ENCODE measurements around the gene NPAP1. TPM values are rescaled to one million over a fixed set of nuclear protein-coding genes. Genes with fewer than 3 reads are reported as not detected.
A peak's percentile ranks its signal among the peaks of the same experiment; 100 is the strongest.

Gene NPAP1
- total RNA-seq, 1 experiment from 2014 or later: 0.07 TPM

DNA sequence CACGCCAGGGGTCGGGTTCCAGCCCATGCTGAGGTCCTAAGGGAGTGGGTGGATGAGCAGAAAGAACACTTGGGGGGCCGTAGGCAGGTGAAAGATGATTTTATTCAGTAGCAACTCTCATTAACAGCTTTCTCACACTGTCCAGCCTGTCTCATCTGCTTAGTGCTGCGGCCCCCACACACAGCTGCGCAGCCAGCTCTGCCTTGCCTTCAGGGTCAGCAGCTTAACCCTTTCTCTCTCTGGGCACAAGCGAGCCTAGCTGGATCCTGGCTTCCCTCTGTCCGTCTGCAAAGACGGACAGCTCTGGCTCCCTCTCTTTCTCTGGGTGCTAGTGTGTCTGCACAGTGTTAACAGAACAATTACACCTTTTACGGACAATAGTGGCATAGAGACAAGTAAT is 21.3 kb downstream of the NPAP1 start:
- Histone ChIP-seq H4K91ac (ENCODE audit: insufficient read length, low read depth, low read length) (no peak overlapping the region), H4K20me1 (ENCODE audit: control insufficient read depth, insufficient read depth, insufficient read length) (no peaks in the 10 kb centered on the region), H2BK15ac (ENCODE audit: low read depth, low read length) (no peak overlapping the region), H3K9me3 (ENCODE audit: control insufficient read depth, low read depth, low read length) (peaks cover 7% of the 10 kb centered on the region), H3K4me2 (ENCODE audit: insufficient read depth, insufficient read length, low read length) (no peak overlapping the region), H3K79me1 (ENCODE audit: insufficient read depth, low read depth, low read length, poor library complexity, severe bottlenecking) (no peaks in the 10 kb centered on the region), H4K5ac (ENCODE audit: insufficient read length, low read depth, low read length) (no peak overlapping the region), H3K23ac (ENCODE audit: insufficient read length, low read depth, low read length) (no peak overlapping the region), H3T11ph (ENCODE audit: low read length) (no peak overlapping the region), H2BK120ac (ENCODE audit: low read depth, low read length, poor library complexity, severe bottlenecking) (no peak overlapping the region), H2AK5ac (ENCODE audit: insufficient read length, low read length) (no peak overlapping the region), H2AFZ (ENCODE audit: low read length) (no peak overlapping the region), H3K18ac (ENCODE audit: insufficient read length, low read depth, low read length) (no peak overlapping the region), H2BK20ac (ENCODE audit: low read depth, low read length, poor library complexity, severe bottlenecking) (no peak overlapping the region), H2BK12ac (ENCODE audit: insufficient read length, low read depth, low read length) (no peak overlapping the region), H3K27ac (ENCODE audit: insufficient read length, low read depth, low read length) (no peak overlapping the region), H3K27me3 (ENCODE audit: insufficient read depth, low read length) (no peaks in the 10 kb centered on the region), H3K14ac (ENCODE audit: insufficient read depth, low read length) (no peak overlapping the region), H4K8ac (replicated peaks; ENCODE audit: insufficient read length, low read depth, low read length) (no peak overlapping the region), H3K56ac (ENCODE audit: insufficient read length, low read depth, low read length) (no peak overlapping the region), H2BK5ac (ENCODE audit: insufficient read length, low read length) (no peak overlapping the region), H3K4me1 (ENCODE audit: insufficient read depth, low read length) (no peaks in the 10 kb centered on the region; the same call in 1 of the 2 replicates), H3K79me2 (ENCODE audit: insufficient read depth, low read length) (no peaks in the 10 kb centered on the region), H3K4ac (ENCODE audit: low read depth, low read length) (no peak overlapping the region), H3K9ac (ENCODE audit: extremely low read depth, insufficient read length, low read length) (no peak overlapping the region), H3K23me2 (ENCODE audit: insufficient read length, low read depth, low read length, poor library complexity, severe bottlenecking) (no peaks in the 10 kb centered on the region)
- WGBS (ENCODE audit: extremely low coverage, insufficient read length, low lambda C conversion rate): no CpG with 5 or more reads among the region's 9 CpGs
- Mint-ChIP-seq H3K4me3 (no peak overlapping the region), H3K36me3 (ENCODE audit: insufficient read depth in 1 of 3, low read depth in 3 of 3) (peaks cover 0 to 11% (median 5%) of the 10 kb centered on the region in 3 experiments; a peak in 4 of 7 replicates), H3K4me1 (peaks cover 11 to 17% of the 10 kb centered on the region in 2 experiments), H3K9me3 (peaks cover 49 to 54% of the 10 kb centered on the region in 2 experiments), H3K27me3 (ENCODE audit: low read depth) (no peaks in the 10 kb centered on the region), H3K27ac (peak overlapping the region in 2 of 3 experiments; percentile 62 to 81; a peak in 3 of 7 replicates)
- TF ChIP-seq, protein P1, sequence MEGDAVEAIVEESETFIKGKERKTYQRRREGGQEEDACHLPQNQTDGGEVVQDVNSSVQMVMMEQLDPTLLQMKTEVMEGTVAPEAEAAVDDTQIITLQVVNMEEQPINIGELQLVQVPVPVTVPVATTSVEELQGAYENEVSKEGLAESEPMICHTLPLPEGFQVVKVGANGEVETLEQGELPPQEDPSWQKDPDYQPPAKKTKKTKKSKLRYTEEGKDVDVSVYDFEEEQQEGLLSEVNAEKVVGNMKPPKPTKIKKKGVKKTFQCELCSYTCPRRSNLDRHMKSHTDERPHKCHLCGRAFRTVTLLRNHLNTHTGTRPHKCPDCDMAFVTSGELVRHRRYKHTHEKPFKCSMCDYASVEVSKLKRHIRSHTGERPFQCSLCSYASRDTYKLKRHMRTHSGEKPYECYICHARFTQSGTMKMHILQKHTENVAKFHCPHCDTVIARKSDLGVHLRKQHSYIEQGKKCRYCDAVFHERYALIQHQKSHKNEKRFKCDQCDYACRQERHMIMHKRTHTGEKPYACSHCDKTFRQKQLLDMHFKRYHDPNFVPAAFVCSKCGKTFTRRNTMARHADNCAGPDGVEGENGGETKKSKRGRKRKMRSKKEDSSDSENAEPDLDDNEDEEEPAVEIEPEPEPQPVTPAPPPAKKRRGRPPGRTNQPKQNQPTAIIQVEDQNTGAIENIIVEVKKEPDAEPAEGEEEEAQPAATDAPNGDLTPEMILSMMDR (conservative IDR thresholded peaks at IDR 0.05): no peak
- DNase-seq: no peak
